Liver (tissue), 9 donors: Measurements from ENCODE around the gene MPP3. TPM values are rescaled to one million over a fixed set of nuclear protein-coding genes. Genes with fewer than 3 reads are reported as not detected.

Source experiments
- DNase-seq: peaks from one replicate; pipeline ENCODE4 v3.0.0-alpha.2; 2017; ENCODE audit warnings: low spot score
- H3K27ac ChIP-seq, 2 donors: one replicate each; pipeline ENCODE4 v1.7.0; 2013; ENCODE audit warnings: inconsistent platforms in 2 of 2, low read length in 2 of 2, control low read depth in 1 of 2, low read depth in 1 of 2, mild to moderate bottlenecking in 1 of 2
- H3K27me3 ChIP-seq, 4 donors: one replicate each; pipeline versions ENCODE4 v1.6.1 to v1.7.0; 2013; ENCODE audit warnings: low read length in 3 of 4, inconsistent platforms in 1 of 4, mild to moderate bottlenecking in 1 of 4, moderate library complexity in 1 of 4; ENCODE audit not compliant: control insufficient read depth in 4 of 4, insufficient read depth in 4 of 4
- H3K36me3 ChIP-seq, 4 donors: one replicate each; pipeline versions ENCODE4 v1.6.1 to v1.7.0; 2013; ENCODE audit warnings: low read length in 3 of 4, mild to moderate bottlenecking in 3 of 4, low read depth in 1 of 4, moderate library complexity in 1 of 4; ENCODE audit not compliant: control insufficient read depth in 4 of 4, insufficient read depth in 3 of 4
- H3K4me1 ChIP-seq, 4 donors: one replicate each; pipeline versions ENCODE4 v1.6.1 to v1.7.0; 2013; ENCODE audit warnings: low read length in 3 of 4, mild to moderate bottlenecking in 3 of 4, moderate library complexity in 1 of 4; ENCODE audit not compliant: control insufficient read depth in 4 of 4, insufficient read depth in 4 of 4
- H3K4me3 ChIP-seq, 3 donors: one replicate each; pipeline versions ENCODE4 v1.6.1 to v1.7.0; 2013; ENCODE audit warnings: low read length in 3 of 3, control low read depth in 1 of 3, low read depth in 1 of 3, mild to moderate bottlenecking in 1 of 3
- H3K9ac ChIP-seq, 2 donors: one replicate each; pipeline ENCODE4 v1.7.0; 2013; ENCODE audit warnings: low read length in 2 of 2, mild to moderate bottlenecking in 2 of 2, moderate library complexity in 2 of 2, control low read depth in 1 of 2, low read depth in 1 of 2
- H3K9me3 ChIP-seq, 4 donors: one replicate each; pipeline versions ENCODE4 v1.6.1 to v1.7.0; 2013; ENCODE audit warnings: low read length in 3 of 4; ENCODE audit not compliant: control insufficient read depth in 4 of 4
- CTCF ChIP-seq: fragments of 150-350 bp; IDR thresholded peaks from 2 replicates; pipeline ENCODE4 v1.5.1; 2017; ENCODE audit warnings: improper control_type of control experiment, low read depth, low read length; ENCODE audit not compliant: missing input control
- FOXA1 ChIP-seq: IDR thresholded peaks from 2 replicates; pipeline ENCODE4 v1.6.1; 2016; ENCODE audit warnings: antibody characterized with exemption
- FOXA2 ChIP-seq: IDR thresholded peaks from 2 replicates; pipeline ENCODE4 v1.6.1; 2016; ENCODE audit warnings: antibody characterized with exemption
- GABPA ChIP-seq, 2 donors: IDR thresholded peaks in 1 of 2; conservative IDR thresholded peaks in 1 of 2; 2 replicates each; pipeline ENCODE4 v1.6.1; 2016; ENCODE audit warnings: antibody characterized with exemption in 2 of 2, mild to moderate bottlenecking in 1 of 2, moderate library complexity in 1 of 2
- HNF4A ChIP-seq, 2 donors: conservative IDR thresholded peaks; 2 replicates each; pipeline ENCODE4 v1.6.1; 2016; ENCODE audit warnings: antibody characterized with exemption in 2 of 2, mild to moderate bottlenecking in 2 of 2
- HNF4G ChIP-seq: IDR thresholded peaks from 2 replicates; pipeline ENCODE4 v1.6.1; 2016; ENCODE audit warnings: antibody characterized with exemption
- JUND ChIP-seq, 2 donors: IDR thresholded peaks; 2 replicates each; pipeline ENCODE4 v1.6.1; 2016; ENCODE audit warnings: antibody characterized with exemption in 2 of 2
- MAX ChIP-seq: IDR thresholded peaks from 2 replicates; pipeline ENCODE4 v1.6.1; 2016; ENCODE audit warnings: antibody characterized with exemption
- NR2F2 ChIP-seq: IDR thresholded peaks from 2 replicates; pipeline ENCODE4 v1.6.1; 2016; ENCODE audit warnings: antibody characterized with exemption
- RAD21 ChIP-seq, 2 donors: IDR thresholded peaks; 2 replicates each; pipeline ENCODE4 v1.6.1; 2016; ENCODE audit warnings: antibody characterized with exemption in 2 of 2, mild to moderate bottlenecking in 2 of 2
- REST ChIP-seq: IDR thresholded peaks from 2 replicates; pipeline ENCODE4 v1.6.1; 2016; ENCODE audit warnings: antibody characterized with exemption, mild to moderate bottlenecking
- RXRA ChIP-seq, 2 donors: IDR thresholded peaks; 2 replicates each; pipeline ENCODE4 v1.6.1; 2017 to 2018; ENCODE audit warnings: antibody characterized with exemption in 2 of 2, mild to moderate bottlenecking in 1 of 2
- SP1 ChIP-seq: IDR thresholded peaks from 2 replicates; pipeline ENCODE4 v1.6.1; 2018; ENCODE audit warnings: antibody characterized with exemption, mild to moderate bottlenecking
- TAF1 ChIP-seq: conservative IDR thresholded peaks from 2 replicates; pipeline ENCODE4 v1.6.1; 2016; ENCODE audit warnings: antibody characterized with exemption, mild to moderate bottlenecking
- YY1 ChIP-seq: IDR thresholded peaks from 2 replicates; pipeline ENCODE4 v1.6.1; 2016; ENCODE audit warnings: antibody characterized with exemption, mild to moderate bottlenecking
- ZBTB33 ChIP-seq: IDR thresholded peaks from 2 replicates; pipeline ENCODE4 v1.6.1; 2016; ENCODE audit warnings: antibody characterized with exemption
- WGBS: extraction: QIAGEN DNeasy Blood & Tissue Kit; methylation state at CpG from one replicate; pipeline ENCODE4 v1.1.7; 2013; 5-methylcytosine and 5-hydroxymethylcytosine counted together
- polyA plus RNA-seq, 2 donors: library from polyadenylated mRNA; stranded (reverse) in 1 of 2; unstranded in 1 of 2; fragments of 200-250 nt in 1 of 2; fragments of >200 nt in 1 of 2; fragmentation: Nextera tagmentation in 1 of 2; extraction: Ambion mirVana in 1 of 2; gene quantifications; one replicate each; pipeline versions ENCODE4 v1.2.1 to v1.2.3, GENCODE V29; 2013 to 2015
- total RNA-seq, 2 donors: library from RNA; depleted of rRNA; stranded (reverse); fragments of >200 nt; gene quantifications; one replicate each; pipeline ENCODE4 v1.2.3, GENCODE V29; 2014
- donor health status: healthy.
- donor health status: healthy.
- donor health status: healthy.
- donor health status: healthy.
- donor health status: healthy.

Gene MPP3
- total and polyA plus RNA-seq, 4 donors = 0.23 to 1.3 (median 0.72) TPM

GRCh38 chr17:43754947-43755346 lies 78.0 kb downstream of the MPP3 start:
- Histone ChIP-seq H3K27ac (no peak overlapping the region), H3K4me3 (no peak overlapping the region), H3K4me1 (peaks cover 0 to 9% (median 5%) of the 10 kb centered on the region in 4 donors), H3K9ac (no peak overlapping the region), H3K36me3 (no peaks in the 10 kb centered on the region), H3K9me3 (no peaks in the 10 kb centered on the region), H3K27me3 (peaks cover 0 to 9% (median 4%) of the 10 kb centered on the region in 4 donors)
- DNase-seq = no peak
- TF ChIP-seq TAF1 = no peak
- TF ChIP-seq YY1 = no peak
- no peak for TF ChIP-seq FOXA2
- no peak for TF ChIP-seq GABPA (IDR thresholded peaks at IDR 0.05 in 1 of 2, conservative IDR thresholded peaks at IDR 0.05 in 1 of 2)
- no peak for TF ChIP-seq HNF4A (conservative IDR thresholded peaks at IDR 0.05)
- TF ChIP-seq NR2F2 = no peak
- TF ChIP-seq ZBTB33 = no peak
- TF ChIP-seq CTCF = no peak
- TF ChIP-seq SP1 = no peak
- TF ChIP-seq JUND (IDR thresholded peaks at IDR 0.05) = no peak
- no peak for TF ChIP-seq HNF4G
- TF ChIP-seq FOXA1 = no peak
- no peak for TF ChIP-seq MAX
- TF ChIP-seq REST = no peak
- WGBS = 27% methylated on average over 21 of the region's 21 CpGs

GRCh38 chr17:43753493-43754129 lies 79.3 kb downstream of the MPP3 start:
- DNase-seq = no peak
- peaks cover 0 to 9% (median 4%) of the 10 kb centered on the region in 4 donors for H3K27me3 ChIP-seq
- 77% methylated on average over 5 of the region's 5 CpGs for WGBS
- no peak overlapping the region for H3K27ac ChIP-seq
- H3K4me1 ChIP-seq = peaks cover 0 to 9% (median 5%) of the 10 kb centered on the region in 4 donors
- no peaks in the 10 kb centered on the region for H3K36me3 ChIP-seq
- H3K4me3 ChIP-seq = no peak overlapping the region
- no peaks in the 10 kb centered on the region for H3K9me3 ChIP-seq
- no peak overlapping the region for H3K9ac ChIP-seq
- TF ChIP-seq FOXA1 (no peak), RXRA (IDR thresholded peaks at IDR 0.05) (no peak), JUND (IDR thresholded peaks at IDR 0.05) (no peak), TAF1 (no peak), MAX (no peak), SP1 (no peak), RAD21 (IDR thresholded peaks at IDR 0.05) (no peak), GABPA (IDR thresholded peaks at IDR 0.05 in 1 of 2, conservative IDR thresholded peaks at IDR 0.05 in 1 of 2) (no peak), NR2F2 (no peak), ZBTB33 (no peak), HNF4A (conservative IDR thresholded peaks at IDR 0.05) (no peak), CTCF (no peak)
